Neutrophil (primary cell): Measurements from ENCODE around the gene PIP5KL1.
A peak's percentile ranks its signal among the peaks of the same experiment; 100 is the strongest.

Experiments
- H3K27ac ChIP-seq: fragments of 200-600 bp; sonication (generic); 2 replicates; pipeline ENCODE4 v1.5.1; 2016; ENCODE audit warnings: mild to moderate bottlenecking, moderate library complexity
- H3K27me3 ChIP-seq: fragments of 200-600 bp; sonication (generic); 2 replicates; pipeline ENCODE4 v1.6.0; 2016; ENCODE audit warnings: mild to moderate bottlenecking
- H3K36me3 ChIP-seq: fragments of 200-600 bp; sonication (generic); 2 replicates; pipeline ENCODE4 v1.5.1; 2017
- H3K4me1 ChIP-seq, 2 experiments: fragments of 200-600 bp in 1 of 2; sonication (generic) in 1 of 2; 1 replicate in 1 of 2; 2 replicates in 1 of 2; pipeline versions ENCODE4 v1.5.1 to v1.6.1; 2013 to 2016; ENCODE audit warnings: low read depth in 1 of 2, low read length in 1 of 2, mild to moderate bottlenecking in 1 of 2, moderate library complexity in 1 of 2; ENCODE audit not compliant: control insufficient read depth in 1 of 2, insufficient read depth in 1 of 2
- H3K4me3 ChIP-seq, 2 experiments: fragments of 200-600 bp in 1 of 2; sonication (generic) in 1 of 2; 1 replicate in 1 of 2; 2 replicates in 1 of 2; pipeline ENCODE4 v1.5.1; 2013 to 2016; ENCODE audit warnings: low read depth in 1 of 2, low read length in 1 of 2, mild to moderate bottlenecking in 1 of 2, moderate library complexity in 1 of 2
- H3K9me3 ChIP-seq: fragments of 200-600 bp; sonication (generic); 2 replicates; pipeline ENCODE4 v1.5.1; 2016
- CTCF ChIP-seq: fragments of 200-600 bp; sonication (generic); IDR thresholded peaks from 2 replicates; pipeline ENCODE4 v1.5.1; 2016; ENCODE audit warnings: antibody characterized with exemption

The PIP5KL1 gene

GRCh38 chr9:127905004-127905728 lies 25.4 kb downstream of the PIP5KL1 start:
- H3K36me3 ChIP-seq: no peaks in the 10 kb centered on the region
- H3K4me3 ChIP-seq: no peak overlapping the region
- no peaks in the 10 kb centered on the region for H3K9me3 ChIP-seq
- TF ChIP-seq CTCF: no peak
- H3K27me3 ChIP-seq: no peaks in the 10 kb centered on the region
- peak overlapping the region; percentile 58 for H3K27ac ChIP-seq
- H3K4me1 ChIP-seq: peaks cover 23 to 25% of the 10 kb centered on the region in 2 experiments

GRCh38 chr9:127904561-127905003 lies 26.0 kb downstream of the PIP5KL1 start:
- Histone ChIP-seq H3K4me3 (no peak overlapping the region), H3K36me3 (no peaks in the 10 kb centered on the region), H3K9me3 (no peaks in the 10 kb centered on the region), H3K27me3 (no peaks in the 10 kb centered on the region), H3K27ac (peak overlapping the region; percentile 58), H3K4me1 (peaks cover 28 to 29% of the 10 kb centered on the region in 2 experiments)
- TF ChIP-seq CTCF: no peak

- no peak for TF ChIP-seq CTCF
- Histone ChIP-seq H3K36me3 (no peaks in the 10 kb centered on the region), H3K9me3 (no peaks in the 10 kb centered on the region), H3K27ac (peak overlapping the region; percentile 58), H3K4me3 (no peak overlapping the region), H3K27me3 (peaks cover 4% of the 10 kb centered on the region), H3K4me1 (peaks cover 32 to 33% of the 10 kb centered on the region in 2 experiments)
Measured at GRCh38 chr9:127903557-127904475, 26.8 kb downstream of the PIP5KL1 start.

DNA sequence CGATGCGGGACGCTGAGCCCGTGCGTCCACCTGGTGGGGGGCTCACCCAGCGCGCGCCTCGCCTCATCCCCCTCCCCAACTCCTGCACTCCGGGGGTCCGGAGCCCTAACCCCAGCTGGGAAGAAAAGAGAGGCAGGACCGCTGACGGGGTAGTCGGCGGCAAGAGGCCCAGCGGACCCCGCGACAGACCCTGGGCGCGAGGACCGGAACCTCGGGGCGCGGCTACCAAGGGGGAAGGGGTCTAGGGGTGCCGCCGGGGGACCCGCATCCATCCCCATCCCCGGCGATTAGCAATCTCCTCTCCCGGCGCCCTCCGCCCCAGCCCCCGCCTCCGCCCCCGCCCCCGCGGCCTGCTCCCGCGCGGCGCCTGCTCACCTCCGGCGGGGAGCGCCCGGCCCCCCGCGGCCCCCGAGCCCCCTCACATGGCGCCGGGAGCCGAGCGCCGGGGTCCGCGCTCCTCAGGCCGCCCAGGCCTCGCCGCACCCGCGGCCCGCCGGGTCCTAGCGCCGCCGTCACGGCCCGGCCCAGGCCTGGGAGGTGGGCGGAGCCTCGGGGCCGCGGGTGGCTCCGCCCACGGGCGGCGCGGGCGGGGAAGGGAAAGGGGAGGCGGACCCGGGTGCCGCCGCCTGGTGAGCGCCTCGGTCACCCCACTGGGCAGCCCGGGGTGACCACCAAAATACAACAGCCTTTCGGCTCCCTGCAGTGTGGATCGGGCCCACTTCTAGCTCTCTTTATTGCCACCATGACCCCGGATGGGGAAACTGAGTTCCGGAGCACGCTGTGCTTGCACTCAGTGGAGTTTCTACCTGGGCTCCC lies 31.2 kb downstream of the PIP5KL1 start, which contains the start of gene ST6GALNAC6:
Gene ST6GALNAC6, minus strand, starts transcription at position 476 of the 816 bp plus-strand sequence. CDS start 1,622 bp downstream, outside the sequence.
- peaks cover 16% of the 10 kb centered on the region for H3K27me3 ChIP-seq
- peaks cover 28 to 29% of the 10 kb centered on the region in 2 experiments for H3K4me1 ChIP-seq
- H3K27ac ChIP-seq: no peak within 1 kb of the TSS
- H3K36me3 ChIP-seq: no peaks in the 10 kb centered on the region
- no peak for TF ChIP-seq CTCF
- no peaks in the 10 kb centered on the region for H3K9me3 ChIP-seq
- peak within 1 kb of the TSS; percentile 53 to 64 for H3K4me3 ChIP-seq
